Keratinocyte (primary cell): Measurements from ENCODE around the gene RALGPS2.

Source experiments
- EZH2 ChIP-seq: IDR thresholded peaks from one replicate; pipeline ENCODE4 v1.6.1; 2012; ENCODE audit warnings: inconsistent platforms, mild to moderate bottlenecking, low read length, moderate library complexity
- TF ChIP-seq, protein P1 (sequence below), 3 experiments: IDR thresholded peaks in 1 of 3; conservative IDR thresholded peaks in 1 of 3; optimal IDR thresholded peaks in 1 of 3; 2 replicates in 2 of 3; 3 replicates in 1 of 3; pipeline versions ENCODE3 to v1.5.1; 2011; ENCODE audit warnings: low read length in 3 of 3, mild to moderate bottlenecking in 3 of 3, moderate library complexity in 2 of 3, control low read depth in 1 of 3, inconsistent platforms in 1 of 3; ENCODE audit not compliant: insufficient read depth in 2 of 3; ENCODE audit errors: extremely low read depth in 1 of 3

DNA sequence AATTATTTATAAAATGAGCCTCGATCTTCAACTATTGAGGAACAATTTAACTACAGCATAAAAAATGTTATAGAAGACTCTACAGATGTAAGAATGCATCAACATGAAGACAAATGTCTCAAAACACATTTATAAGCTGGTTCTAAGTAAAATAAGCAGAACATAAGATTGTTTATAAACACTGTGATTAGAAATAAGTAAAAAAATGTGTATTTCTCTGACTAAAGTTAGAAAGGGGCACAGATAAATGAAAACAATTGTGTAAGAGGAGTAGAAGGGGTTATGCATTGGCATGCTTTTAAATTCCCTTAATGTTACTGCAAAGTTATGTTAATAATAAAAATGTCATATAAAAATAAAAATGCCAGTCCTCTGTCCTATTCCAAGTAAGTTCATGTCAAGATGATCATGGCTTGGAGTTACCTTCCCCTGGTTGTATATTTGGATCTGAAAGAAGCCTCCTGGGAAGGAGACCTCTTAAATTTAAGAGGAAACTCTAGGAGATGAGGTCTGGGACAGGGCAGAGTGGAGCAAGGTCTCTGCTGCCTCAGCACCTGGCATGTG lies 230.4 kb downstream of the RALGPS2 start:
- TF ChIP-seq, protein P1, sequence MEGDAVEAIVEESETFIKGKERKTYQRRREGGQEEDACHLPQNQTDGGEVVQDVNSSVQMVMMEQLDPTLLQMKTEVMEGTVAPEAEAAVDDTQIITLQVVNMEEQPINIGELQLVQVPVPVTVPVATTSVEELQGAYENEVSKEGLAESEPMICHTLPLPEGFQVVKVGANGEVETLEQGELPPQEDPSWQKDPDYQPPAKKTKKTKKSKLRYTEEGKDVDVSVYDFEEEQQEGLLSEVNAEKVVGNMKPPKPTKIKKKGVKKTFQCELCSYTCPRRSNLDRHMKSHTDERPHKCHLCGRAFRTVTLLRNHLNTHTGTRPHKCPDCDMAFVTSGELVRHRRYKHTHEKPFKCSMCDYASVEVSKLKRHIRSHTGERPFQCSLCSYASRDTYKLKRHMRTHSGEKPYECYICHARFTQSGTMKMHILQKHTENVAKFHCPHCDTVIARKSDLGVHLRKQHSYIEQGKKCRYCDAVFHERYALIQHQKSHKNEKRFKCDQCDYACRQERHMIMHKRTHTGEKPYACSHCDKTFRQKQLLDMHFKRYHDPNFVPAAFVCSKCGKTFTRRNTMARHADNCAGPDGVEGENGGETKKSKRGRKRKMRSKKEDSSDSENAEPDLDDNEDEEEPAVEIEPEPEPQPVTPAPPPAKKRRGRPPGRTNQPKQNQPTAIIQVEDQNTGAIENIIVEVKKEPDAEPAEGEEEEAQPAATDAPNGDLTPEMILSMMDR (optimal IDR thresholded peaks at IDR 0.05 in 1 of 3, IDR thresholded peaks at IDR 0.05 in 1 of 3, conservative IDR thresholded peaks at IDR 0.05 in 1 of 3; ENCODE audit: extremely low read depth in 1 of 3, insufficient read depth in 2 of 3, low read length in 3 of 3) = no peak
- no peak for TF ChIP-seq EZH2
